Endothelial cell of umbilical vein (primary cell): Measurements from ENCODE around the gene EMX1. TPM values are rescaled to one million over a fixed set of nuclear protein-coding genes. Genes with fewer than 3 reads are reported as not detected.

ENCODE experiments used
- BruUV-seq: library from RNA; stranded (reverse); fragments of 400-500 nt; replicated peaks from 2 replicates; lab custom pipeline; 2021; lab: Mats Ljungman, UMichigan
- CTCF ChIA-PET: fragments of 300-600, 350-600 bp; sonication (Branson Sonifier 250); formaldehyde crosslinking; loops from one replicate; lab custom pipeline; 2021; ENCODE audit warnings: antibody characterized with exemption, inconsistent platforms; lab: Charles Lee
- POLR2A ChIA-PET: fragments of 300-600, 350-600 bp; sonication (Branson Sonifier 250); formaldehyde crosslinking; loops from one replicate; lab custom pipeline; 2021; ENCODE audit warnings: antibody characterized with exemption, inconsistent platforms; lab: Charles Lee
- DNase-seq: peaks from one replicate; pipeline ENCODE4 v3.0.0-alpha.2; 2011; ENCODE audit warnings: low read depth, low spot score
- FAIRE-seq: peaks from 2 replicates; lab custom pipeline; 2011; peaks lifted over from hg19 to GRCh38; lab: Jason Lieb, UNC
- H2AFZ ChIP-seq: 2 replicates; pipeline ENCODE4 v1.6.0; 2012; ENCODE audit warnings: low read depth, low read length, control low read depth, inconsistent platforms
- H3K27ac ChIP-seq: 2 replicates; pipeline ENCODE4 v1.5.1; 2011; ENCODE audit warnings: low read depth, mild to moderate bottlenecking, control low read depth, low read length, moderate library complexity; ENCODE audit not compliant: insufficient read depth
- H3K27me3 ChIP-seq, 2 experiments: 2 replicates each; pipeline versions ENCODE4 v1.6.0 to v1.6.1; 2011; ENCODE audit warnings: low read length in 2 of 2, mixed read lengths in 1 of 2; ENCODE audit not compliant: control insufficient read depth in 2 of 2, insufficient read depth in 2 of 2
- H3K36me3 ChIP-seq, 2 experiments: 2 replicates in 1 of 2; 3 replicates in 1 of 2; pipeline ENCODE4 v1.5.1; 2011; ENCODE audit warnings: low read length in 2 of 2, mild to moderate bottlenecking in 1 of 2, moderate library complexity in 1 of 2; ENCODE audit not compliant: control insufficient read depth in 2 of 2, insufficient read depth in 2 of 2; ENCODE audit errors: extremely low read depth in 1 of 2
- H3K4me1 ChIP-seq: 3 replicates; pipeline ENCODE4 v1.5.1; 2011; ENCODE audit warnings: mild to moderate bottlenecking, low read length; ENCODE audit not compliant: control insufficient read depth, insufficient read depth; ENCODE audit errors: extremely low read depth
- H3K4me2 ChIP-seq: 2 replicates; pipeline ENCODE4 v1.6.1; 2011; ENCODE audit warnings: low read length, control low read depth, mixed read lengths; ENCODE audit not compliant: insufficient read depth
- H3K4me3 ChIP-seq, 3 experiments: fragments of 200-600 bp in 1 of 3; sonication (generic), shearing (Covaris generic) in 1 of 3; replicated peaks in 1 of 3; 2 replicates each; pipeline ENCODE4 v1.5.1; 2011 to 2016; ENCODE audit warnings: control low read depth in 3 of 3, low read length in 3 of 3, mild to moderate bottlenecking in 2 of 3, inconsistent platforms in 1 of 3, low read depth in 1 of 3, moderate library complexity in 1 of 3; ENCODE audit not compliant: insufficient read depth in 1 of 3
- H3K79me2 ChIP-seq: 2 replicates; pipeline ENCODE4 v1.6.0; 2012; ENCODE audit warnings: low read length, inconsistent platforms; ENCODE audit not compliant: control insufficient read depth, insufficient read depth
- H3K9ac ChIP-seq: replicated peaks from 2 replicates; pipeline ENCODE3; 2011; ENCODE audit warnings: low read length, control low read depth; ENCODE audit not compliant: insufficient read depth; ENCODE audit errors: extremely low read depth
- H3K9me1 ChIP-seq: replicated peaks from 3 replicates; pipeline ENCODE4 v1.6.0; 2011; ENCODE audit warnings: mild to moderate bottlenecking, low read length; ENCODE audit not compliant: control insufficient read depth, insufficient read depth; ENCODE audit errors: extremely low read depth
- H3K9me3 ChIP-seq: replicated peaks from 2 replicates; pipeline ENCODE4 v1.5.1; 2012; ENCODE audit warnings: low read length, inconsistent platforms; ENCODE audit not compliant: control insufficient read depth, insufficient read depth
- H4K20me1 ChIP-seq: replicated peaks from 2 replicates; pipeline ENCODE3; 2011; ENCODE audit warnings: mild to moderate bottlenecking, low read length; ENCODE audit not compliant: control insufficient read depth, insufficient read depth; ENCODE audit errors: extremely low read depth
- EZH2 ChIP-seq: IDR thresholded peaks from 2 replicates; pipeline ENCODE4 v1.6.1; 2012; ENCODE audit warnings: borderline replicate concordance, low read depth, mild to moderate bottlenecking, moderate library complexity, low read length, inconsistent platforms; ENCODE audit not compliant: severe bottlenecking
- FOS ChIP-seq: IDR thresholded peaks from 2 replicates; pipeline ENCODE4 v1.6.1; 2011; ENCODE audit warnings: mild to moderate bottlenecking, low read length, moderate library complexity, borderline replicate concordance; ENCODE audit not compliant: insufficient read depth
- GATA2 ChIP-seq: IDR thresholded peaks from 2 replicates; pipeline ENCODE4 v1.7.0; 2011; ENCODE audit warnings: low read depth, mild to moderate bottlenecking, moderate library complexity, mixed read lengths, low read length; ENCODE audit not compliant: insufficient read length, insufficient read depth
- JUN ChIP-seq: IDR thresholded peaks from 2 replicates; pipeline ENCODE4 v1.6.1; 2011; ENCODE audit warnings: borderline replicate concordance, low read depth; ENCODE audit not compliant: insufficient read length, insufficient read depth
- MYC ChIP-seq: IDR thresholded peaks from one replicate; pipeline ENCODE4 v1.6.1; 2011; ENCODE audit warnings: mild to moderate bottlenecking, low read depth, low read length
- POLR2A ChIP-seq: IDR thresholded peaks from 2 replicates; pipeline ENCODE4 v1.6.1; 2012; ENCODE audit warnings: low read depth, mild to moderate bottlenecking, control low read depth, low read length
- POLR2AphosphoS5 ChIP-seq: IDR thresholded peaks from 2 replicates; pipeline ENCODE4 v1.6.1; 2012; ENCODE audit warnings: low read depth, mild to moderate bottlenecking, control low read depth, low read length, moderate library complexity; ENCODE audit not compliant: insufficient read depth
- dilution Hi-C: fragments of 300-500 bp; cut with MboI; formaldehyde crosslinking; loops from one replicate; pipeline ENCODE4 v1.15.0; 2019; ENCODE audit warnings: low sequenced_read_pairs; ENCODE audit not compliant: extremely low pct_ligation_motif_present
- intact Hi-C: fragments of 100-400 bp; cut with micrococcal nuclease; formaldehyde crosslinking; loops from one replicate; pipeline ENCODE4 v1.10.0; 2022
- polyA plus RNA-seq, 4 experiments: library from polyadenylated mRNA; depleted of rRNA in 3 of 4; stranded (reverse) in 3 of 4; unstranded in 1 of 4; fragments of >200 nt; gene quantifications; 2 replicates each; pipeline versions ENCODE4 v1.2.1 to v1.2.3, GENCODE V29; 2011 to 2012; ENCODE audit warnings: missing spikeins in 1 of 4
- total RNA-seq: library from RNA; stranded (reverse); gene quantifications from 2 replicates; pipeline ENCODE4 v1.2.3, GENCODE V29; 2021
- TF ChIP-seq, protein P1 (sequence below), 2 donors: IDR thresholded peaks; 1 replicate in 1 of 2; 2 replicates in 1 of 2; pipeline ENCODE4 v1.5.1; 2011; ENCODE audit warnings: low read length in 2 of 2, mild to moderate bottlenecking in 2 of 2, moderate library complexity in 2 of 2, control low read depth in 1 of 2, inconsistent platforms in 1 of 2, low read depth in 1 of 2; ENCODE audit not compliant: insufficient read depth in 1 of 2; ENCODE audit errors: extremely low read depth in 1 of 2
- TF ChIP-seq, protein P2 (sequence below): IDR thresholded peaks from 2 replicates; pipeline ENCODE4 v1.6.1; 2011; ENCODE audit not compliant: insufficient read depth, insufficient read length

Gene EMX1
- total and polyA plus RNA-seq, 2 donors (not counting 3 experiments of a cell fraction or from before 2014, with no cell fraction given): not detected

GRCh38 chr2:72971036-72971435, 53.7 kb downstream of the EMX1 start:
- intact Hi-C loops (no loop called here), dilution Hi-C loops (no loop called here)
- Histone ChIP-seq H3K9ac (no peak overlapping the region), H3K9me1 (no peaks in the 10 kb centered on the region), H2AFZ (no peak overlapping the region), H3K4me3 (no peak overlapping the region), H3K4me1 (no peaks in the 10 kb centered on the region), H3K9me3 (no peaks in the 10 kb centered on the region), H3K27me3 (no peaks in the 10 kb centered on the region), H3K4me2 (no peak overlapping the region), H4K20me1 (no peaks in the 10 kb centered on the region), H3K36me3 (no peaks in the 10 kb centered on the region), H3K79me2 (no peaks in the 10 kb centered on the region), H3K27ac (no peak overlapping the region)
- CTCF ChIA-PET: interaction anchor here (3.6 kb wide), 1 partner anchor 77 kb away, joined by 23 read pairs; no protein-coding TSS in a partner anchor
- POLR2A ChIA-PET: no interaction called here
- DNase-seq (no peak), FAIRE-seq (no peak)
- TF ChIP-seq, protein P1, sequence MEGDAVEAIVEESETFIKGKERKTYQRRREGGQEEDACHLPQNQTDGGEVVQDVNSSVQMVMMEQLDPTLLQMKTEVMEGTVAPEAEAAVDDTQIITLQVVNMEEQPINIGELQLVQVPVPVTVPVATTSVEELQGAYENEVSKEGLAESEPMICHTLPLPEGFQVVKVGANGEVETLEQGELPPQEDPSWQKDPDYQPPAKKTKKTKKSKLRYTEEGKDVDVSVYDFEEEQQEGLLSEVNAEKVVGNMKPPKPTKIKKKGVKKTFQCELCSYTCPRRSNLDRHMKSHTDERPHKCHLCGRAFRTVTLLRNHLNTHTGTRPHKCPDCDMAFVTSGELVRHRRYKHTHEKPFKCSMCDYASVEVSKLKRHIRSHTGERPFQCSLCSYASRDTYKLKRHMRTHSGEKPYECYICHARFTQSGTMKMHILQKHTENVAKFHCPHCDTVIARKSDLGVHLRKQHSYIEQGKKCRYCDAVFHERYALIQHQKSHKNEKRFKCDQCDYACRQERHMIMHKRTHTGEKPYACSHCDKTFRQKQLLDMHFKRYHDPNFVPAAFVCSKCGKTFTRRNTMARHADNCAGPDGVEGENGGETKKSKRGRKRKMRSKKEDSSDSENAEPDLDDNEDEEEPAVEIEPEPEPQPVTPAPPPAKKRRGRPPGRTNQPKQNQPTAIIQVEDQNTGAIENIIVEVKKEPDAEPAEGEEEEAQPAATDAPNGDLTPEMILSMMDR (IDR thresholded peaks at IDR 0.05; ENCODE audit: extremely low read depth in 1 of 2, insufficient read depth in 1 of 2, low read depth in 1 of 2, low read length in 2 of 2): no peak
- TF ChIP-seq POLR2AphosphoS5: no peak
- TF ChIP-seq JUN: no peak
- no peak for TF ChIP-seq FOS
- TF ChIP-seq, protein P2, sequence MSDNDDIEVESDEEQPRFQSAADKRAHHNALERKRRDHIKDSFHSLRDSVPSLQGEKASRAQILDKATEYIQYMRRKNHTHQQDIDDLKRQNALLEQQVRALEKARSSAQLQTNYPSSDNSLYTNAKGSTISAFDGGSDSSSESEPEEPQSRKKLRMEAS: no peak
- TF ChIP-seq GATA2: no peak
- TF ChIP-seq MYC: no peak
- no peak for TF ChIP-seq EZH2
- TF ChIP-seq POLR2A: no peak
- BruUV-seq: no TSS peak
